SK-N-SH treated with all-trans-retinoic acid at 6 μM for 48 hours (cell line): Measurements from ENCODE around the gene UVRAG.

ENCODE experiments used
- ATAC-seq: fragments of 200-7000 bp; cut with Tn5 transposase; 3 replicates; pipeline ENCODE4 v1.9.1; 2020; ENCODE audit warnings: mild to moderate bottlenecking, moderate library complexity
- ARNTL ChIP-seq: fragments of 450-650 bp; formaldehyde crosslinking; IDR thresholded peaks from 2 replicates; pipeline ENCODE4 v1.5.0; 2020; ENCODE audit warnings: low read depth, mild to moderate bottlenecking, moderate library complexity, borderline replicate concordance
- BACH2 ChIP-seq: fragments of 250-450 bp; sonication (Bioruptor Pico); IDR thresholded peaks from 2 replicates; pipeline ENCODE4 v1.9.0; 2021; ENCODE audit warnings: mild to moderate bottlenecking, borderline replicate concordance
- CSDC2 ChIP-seq: fragments of 250-450 bp; sonication (Bioruptor Pico); IDR thresholded peaks from 2 replicates; pipeline ENCODE4 v1.5.0; 2020; ENCODE audit warnings: mild to moderate bottlenecking, moderate library complexity
- ESRRG ChIP-seq: fragments of 250-450 bp; sonication (Bioruptor Pico); IDR thresholded peaks from 2 replicates; pipeline ENCODE4 v1.6.1; 2021; ENCODE audit warnings: mild to moderate bottlenecking
- GLIS3 ChIP-seq: fragments of 250-450 bp; sonication (Bioruptor Pico); IDR thresholded peaks from 2 replicates; pipeline ENCODE4 v1.5.0; 2020; ENCODE audit warnings: mild to moderate bottlenecking, moderate library complexity
- ISL1 ChIP-seq: fragments of 250-450 bp; sonication (Bioruptor Pico); IDR thresholded peaks from 2 replicates; pipeline ENCODE4 v2.1.2; 2022; ENCODE audit warnings: mild to moderate bottlenecking, moderate library complexity
- OSR1 ChIP-seq: fragments of 250-450 bp; sonication (Bioruptor Pico); IDR thresholded peaks from 2 replicates; pipeline ENCODE4 v1.8.0; 2022; ENCODE audit warnings: moderate library complexity, mild to moderate bottlenecking, inconsistent platforms
- PPARA ChIP-seq: fragments of 250-450 bp; sonication (Bioruptor Pico); IDR thresholded peaks from 2 replicates; pipeline ENCODE4 v1.5.0; 2020; ENCODE audit warnings: mild to moderate bottlenecking, borderline replicate concordance
- RARB ChIP-seq: fragments of 250-450 bp; sonication (Bioruptor Pico); IDR thresholded peaks from 2 replicates; pipeline ENCODE4 v1.8.0; 2021; ENCODE audit warnings: mild to moderate bottlenecking, moderate library complexity
- SNAI2 ChIP-seq: fragments of 250-450 bp; sonication (Bioruptor Pico); IDR thresholded peaks from 2 replicates; pipeline ENCODE4 v1.5.0; 2020; ENCODE audit warnings: mild to moderate bottlenecking, moderate library complexity
- TCF4 ChIP-seq: fragments of 250-450 bp; sonication (Bioruptor Pico); IDR thresholded peaks from 2 replicates; pipeline ENCODE4 v1.8.0; 2021; ENCODE audit warnings: mild to moderate bottlenecking, moderate library complexity, borderline replicate concordance
- ZC3H10 ChIP-seq: fragments of 250-450 bp; sonication (Bioruptor Pico); IDR thresholded peaks from 2 replicates; pipeline ENCODE4 v1.5.1; 2021; ENCODE audit warnings: mild to moderate bottlenecking, moderate library complexity
- ZFP3 ChIP-seq: fragments of 250-450 bp; sonication (Bioruptor Pico); IDR thresholded peaks from 2 replicates; pipeline ENCODE4 v1.5.0; 2020; ENCODE audit warnings: mild to moderate bottlenecking, moderate library complexity
- ZFP30 ChIP-seq: fragments of 450-650 bp; formaldehyde crosslinking; IDR thresholded peaks from 2 replicates; pipeline ENCODE4 v1.5.0; 2022; ENCODE audit warnings: mild to moderate bottlenecking, moderate library complexity
- ZNF8 ChIP-seq: fragments of 450-650 bp; formaldehyde crosslinking; IDR thresholded peaks from 2 replicates; pipeline ENCODE4 v1.5.0; 2020; ENCODE audit warnings: mild to moderate bottlenecking, moderate library complexity
- TF ChIP-seq, protein P1 (sequence below): fragments of 250-450 bp; sonication (Bioruptor Pico); IDR thresholded peaks from 2 replicates; pipeline ENCODE4 v1.5.1; 2021; ENCODE audit warnings: mild to moderate bottlenecking, moderate library complexity
- TF ChIP-seq, protein P2 (sequence below): fragments of 250-450 bp; sonication (Bioruptor Pico); IDR thresholded peaks from 2 replicates; pipeline ENCODE4 v1.5.0; 2020; ENCODE audit warnings: mild to moderate bottlenecking, moderate library complexity
- TF ChIP-seq, protein P3 (sequence below): fragments of 250-450 bp; sonication (Bioruptor Pico); IDR thresholded peaks from 2 replicates; pipeline ENCODE4 v1.8.0; 2021; ENCODE audit warnings: low read depth, mild to moderate bottlenecking, moderate library complexity, borderline replicate concordance
- TF ChIP-seq, protein P4 (sequence below): fragments of 250-450 bp; sonication (Bioruptor Pico); IDR thresholded peaks from 2 replicates; pipeline ENCODE4 v1.5.1; 2020; ENCODE audit warnings: low read depth, mild to moderate bottlenecking, moderate library complexity

Gene UVRAG

DNA sequence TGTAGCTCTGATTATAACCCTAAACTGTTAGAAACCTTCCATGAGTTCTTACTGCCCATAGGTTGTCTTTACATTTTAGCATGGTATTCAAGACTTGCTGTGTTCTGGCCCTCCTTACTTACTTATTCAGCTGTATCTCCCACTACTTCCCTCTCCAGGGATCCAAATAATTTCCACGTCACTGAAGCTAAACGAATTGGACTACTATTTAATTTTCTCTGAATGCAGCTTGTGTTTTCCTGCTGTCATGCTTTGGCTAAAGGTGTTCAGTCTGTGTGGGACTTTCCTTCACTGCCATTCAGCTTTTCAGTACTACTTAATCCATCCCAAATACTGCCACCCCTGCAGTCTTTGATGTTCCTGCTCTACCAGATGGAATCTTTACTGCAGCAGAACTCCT lies 88.3 kb downstream of the UVRAG start:
- ATAC-seq: no peak
- TF ChIP-seq, protein P1, sequence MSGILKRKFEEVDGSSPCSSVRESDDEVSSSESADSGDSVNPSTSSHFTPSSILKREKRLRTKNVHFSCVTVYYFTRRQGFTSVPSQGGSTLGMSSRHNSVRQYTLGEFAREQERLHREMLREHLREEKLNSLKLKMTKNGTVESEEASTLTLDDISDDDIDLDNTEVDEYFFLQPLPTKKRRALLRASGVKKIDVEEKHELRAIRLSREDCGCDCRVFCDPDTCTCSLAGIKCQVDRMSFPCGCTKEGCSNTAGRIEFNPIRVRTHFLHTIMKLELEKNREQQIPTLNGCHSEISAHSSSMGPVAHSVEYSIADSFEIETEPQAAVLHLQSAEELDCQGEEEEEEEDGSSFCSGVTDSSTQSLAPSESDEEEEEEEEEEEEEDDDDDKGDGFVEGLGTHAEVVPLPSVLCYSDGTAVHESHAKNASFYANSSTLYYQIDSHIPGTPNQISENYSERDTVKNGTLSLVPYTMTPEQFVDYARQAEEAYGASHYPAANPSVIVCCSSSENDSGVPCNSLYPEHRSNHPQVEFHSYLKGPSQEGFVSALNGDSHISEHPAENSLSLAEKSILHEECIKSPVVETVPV (CRISPR knock-in tag): no peak
- TF ChIP-seq, all 23 proteins: peak for 0

DNA sequence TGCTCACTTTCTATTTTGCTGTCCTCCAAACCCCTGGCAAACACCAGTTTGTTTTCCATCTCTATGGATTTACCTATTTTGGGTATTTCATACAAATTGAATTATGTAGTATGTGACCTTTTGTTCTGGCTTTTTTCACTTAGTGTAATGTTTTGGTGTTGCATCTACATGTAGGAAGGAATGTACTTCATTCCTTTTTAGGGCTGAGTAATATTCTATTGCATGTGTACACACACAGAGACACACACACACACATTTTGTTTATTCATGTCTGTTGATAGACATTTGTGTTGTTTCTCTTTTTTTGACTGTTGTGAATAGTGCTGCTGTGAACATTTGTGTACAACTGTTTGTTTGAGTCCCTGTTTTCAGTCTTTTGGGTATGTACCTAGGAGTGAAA lies 90.4 kb downstream of the UVRAG start:
- no peak for ATAC-seq
- TF ChIP-seq ISL1 (no peak), ZFP30 (CRISPR knock-in tag) (no peak), ZC3H10 (CRISPR knock-in tag) (no peak), RARB (no peak), ESRRG (no peak), SNAI2 (no peak), OSR1 (no peak), ZFP3 (no peak), CSDC2 (CRISPR knock-in tag) (no peak), GLIS3 (CRISPR knock-in tag) (no peak), ARNTL (CRISPR knock-in tag) (no peak), ZNF8 (CRISPR knock-in tag) (no peak), TCF4 (CRISPR knock-in tag) (no peak)
- TF ChIP-seq, protein P2, sequence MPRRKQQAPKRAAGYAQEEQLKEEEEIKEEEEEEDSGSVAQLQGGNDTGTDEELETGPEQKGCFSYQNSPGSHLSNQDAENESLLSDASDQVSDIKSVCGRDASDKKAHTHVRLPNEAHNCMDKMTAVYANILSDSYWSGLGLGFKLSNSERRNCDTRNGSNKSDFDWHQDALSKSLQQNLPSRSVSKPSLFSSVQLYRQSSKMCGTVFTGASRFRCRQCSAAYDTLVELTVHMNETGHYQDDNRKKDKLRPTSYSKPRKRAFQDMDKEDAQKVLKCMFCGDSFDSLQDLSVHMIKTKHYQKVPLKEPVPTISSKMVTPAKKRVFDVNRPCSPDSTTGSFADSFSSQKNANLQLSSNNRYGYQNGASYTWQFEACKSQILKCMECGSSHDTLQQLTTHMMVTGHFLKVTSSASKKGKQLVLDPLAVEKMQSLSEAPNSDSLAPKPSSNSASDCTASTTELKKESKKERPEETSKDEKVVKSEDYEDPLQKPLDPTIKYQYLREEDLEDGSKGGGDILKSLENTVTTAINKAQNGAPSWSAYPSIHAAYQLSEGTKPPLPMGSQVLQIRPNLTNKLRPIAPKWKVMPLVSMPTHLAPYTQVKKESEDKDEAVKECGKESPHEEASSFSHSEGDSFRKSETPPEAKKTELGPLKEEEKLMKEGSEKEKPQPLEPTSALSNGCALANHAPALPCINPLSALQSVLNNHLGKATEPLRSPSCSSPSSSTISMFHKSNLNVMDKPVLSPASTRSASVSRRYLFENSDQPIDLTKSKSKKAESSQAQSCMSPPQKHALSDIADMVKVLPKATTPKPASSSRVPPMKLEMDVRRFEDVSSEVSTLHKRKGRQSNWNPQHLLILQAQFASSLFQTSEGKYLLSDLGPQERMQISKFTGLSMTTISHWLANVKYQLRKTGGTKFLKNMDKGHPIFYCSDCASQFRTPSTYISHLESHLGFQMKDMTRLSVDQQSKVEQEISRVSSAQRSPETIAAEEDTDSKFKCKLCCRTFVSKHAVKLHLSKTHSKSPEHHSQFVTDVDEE (CRISPR knock-in tag): no peak
- TF ChIP-seq, protein P3, sequence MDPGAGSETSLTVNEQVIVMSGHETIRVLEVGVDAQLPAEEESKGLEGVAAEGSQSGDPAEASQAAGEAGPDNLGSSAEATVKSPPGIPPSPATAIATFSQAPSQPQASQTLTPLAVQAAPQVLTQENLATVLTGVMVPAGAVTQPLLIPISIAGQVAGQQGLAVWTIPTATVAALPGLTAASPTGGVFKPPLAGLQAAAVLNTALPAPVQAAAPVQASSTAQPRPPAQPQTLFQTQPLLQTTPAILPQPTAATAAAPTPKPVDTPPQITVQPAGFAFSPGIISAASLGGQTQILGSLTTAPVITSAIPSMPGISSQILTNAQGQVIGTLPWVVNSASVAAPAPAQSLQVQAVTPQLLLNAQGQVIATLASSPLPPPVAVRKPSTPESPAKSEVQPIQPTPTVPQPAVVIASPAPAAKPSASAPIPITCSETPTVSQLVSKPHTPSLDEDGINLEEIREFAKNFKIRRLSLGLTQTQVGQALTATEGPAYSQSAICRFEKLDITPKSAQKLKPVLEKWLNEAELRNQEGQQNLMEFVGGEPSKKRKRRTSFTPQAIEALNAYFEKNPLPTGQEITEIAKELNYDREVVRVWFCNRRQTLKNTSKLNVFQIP (CRISPR knock-in tag): no peak
- TF ChIP-seq, protein P4, sequence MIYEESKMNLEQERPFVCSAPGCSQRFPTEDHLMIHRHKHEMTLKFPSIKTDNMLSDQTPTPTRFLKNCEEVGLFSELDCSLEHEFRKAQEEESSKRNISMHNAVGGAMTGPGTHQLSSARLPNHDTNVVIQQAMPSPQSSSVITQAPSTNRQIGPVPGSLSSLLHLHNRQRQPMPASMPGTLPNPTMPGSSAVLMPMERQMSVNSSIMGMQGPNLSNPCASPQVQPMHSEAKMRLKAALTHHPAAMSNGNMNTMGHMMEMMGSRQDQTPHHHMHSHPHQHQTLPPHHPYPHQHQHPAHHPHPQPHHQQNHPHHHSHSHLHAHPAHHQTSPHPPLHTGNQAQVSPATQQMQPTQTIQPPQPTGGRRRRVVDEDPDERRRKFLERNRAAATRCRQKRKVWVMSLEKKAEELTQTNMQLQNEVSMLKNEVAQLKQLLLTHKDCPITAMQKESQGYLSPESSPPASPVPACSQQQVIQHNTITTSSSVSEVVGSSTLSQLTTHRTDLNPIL (CRISPR knock-in tag): no peak

DNA sequence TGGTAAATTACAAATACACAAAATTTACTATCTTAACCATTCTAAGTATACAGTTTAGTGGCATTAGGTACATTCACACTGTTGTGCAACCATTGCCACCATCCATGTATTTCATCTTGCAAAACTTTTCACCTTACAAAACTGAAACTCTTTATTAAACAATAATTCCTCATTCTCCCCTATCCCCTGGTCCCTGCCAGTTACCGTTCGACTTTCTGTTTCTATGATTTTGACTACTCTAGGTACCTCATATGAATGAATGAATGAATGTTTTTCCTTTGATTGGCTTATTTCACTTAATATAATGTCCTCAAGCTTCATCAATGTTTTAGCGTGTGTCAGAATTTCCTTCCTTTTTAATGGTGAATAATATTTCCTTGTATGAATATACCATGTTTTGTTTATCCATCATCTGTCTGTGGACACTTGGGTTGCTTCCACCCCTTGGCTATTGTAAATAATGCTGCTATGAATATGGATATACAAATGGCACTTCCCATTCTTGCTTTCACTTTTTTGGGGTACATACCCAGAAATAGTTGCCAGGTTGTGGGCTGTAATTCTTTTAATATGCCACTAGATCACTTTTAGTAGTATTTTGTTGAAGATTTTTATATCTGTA lies 93.0 kb downstream of the UVRAG start:
- no peak for ATAC-seq
- TF ChIP-seq, protein P3 (CRISPR knock-in tag): no peak
- no peak for TF ChIP-seq PPARA (CRISPR knock-in tag)
- TF ChIP-seq ZNF8 (CRISPR knock-in tag): no peak
- TF ChIP-seq, protein P4 (CRISPR knock-in tag): no peak
- no peak for TF ChIP-seq ARNTL (CRISPR knock-in tag)
- TF ChIP-seq BACH2: no peak
- no peak for TF ChIP-seq ZC3H10 (CRISPR knock-in tag)
- no peak for TF ChIP-seq ZFP30 (CRISPR knock-in tag)
- TF ChIP-seq CSDC2 (CRISPR knock-in tag): no peak
- TF ChIP-seq, all 23 proteins: peak for 0
